Fibroblast of gingiva (primary cell): Measurements from ENCODE around the gene MAPT.
"Not testable (repeated sequence)": the region's sequence is repeated elsewhere in the genome, so short reads cannot be mapped to it uniquely, and the experiment has no call there.

Experiments used
- DNase-seq: peaks from one replicate; pipeline ENCODE4 v3.0.0-alpha.2; 2011; ENCODE audit warnings: low read depth

Gene MAPT

GRCh38 chr17:45900723-45901415 lies 6.5 kb downstream of the MAPT start:
- no peak for DNase-seq

GRCh38 chr17:45902892-45903346 lies 8.6 kb downstream of the MAPT start:
- no peak for DNase-seq

- DNase-seq: no peak
Measured at GRCh38 chr17:45904866-45905265, 10.5 kb downstream of the MAPT start.

- no peak for DNase-seq
Measured at GRCh38 chr17:45905814-45906213, 11.5 kb downstream of the MAPT start.

GRCh38 chr17:45906237-45906636 lies 11.9 kb downstream of the MAPT start:
- DNase-seq: no peak

GRCh38 chr17:45906927-45907622 lies 12.7 kb downstream of the MAPT start:
- DNase-seq: no peak

GRCh38 chr17:45907750-45908395 lies 13.5 kb downstream of the MAPT start:
- no peak for DNase-seq

- DNase-seq: no peak
Measured at GRCh38 chr17:45908460-45908859, 14.1 kb downstream of the MAPT start.

GRCh38 chr17:45908935-45909334 lies 14.6 kb downstream of the MAPT start:
- no peak for DNase-seq

- no peak for DNase-seq
Measured at GRCh38 chr17:45910667-45911066, 16.3 kb downstream of the MAPT start.

- no peak for DNase-seq
Measured at GRCh38 chr17:45912319-45912718, 18.0 kb downstream of the MAPT start.

- DNase-seq: not testable (repeated sequence)
Measured at GRCh38 chr17:45913030-45913429, 18.7 kb downstream of the MAPT start.

- no peak for DNase-seq
Measured at GRCh38 chr17:45914047-45914717, 19.8 kb downstream of the MAPT start.

GRCh38 chr17:45915263-45915662 lies 20.9 kb downstream of the MAPT start:
- DNase-seq: no peak

GRCh38 chr17:45917081-45917480 lies 22.7 kb downstream of the MAPT start:
- no peak for DNase-seq

GRCh38 chr17:45918241-45918745 lies 23.9 kb downstream of the MAPT start:
- DNase-seq: no peak

- no peak for DNase-seq
Measured at GRCh38 chr17:45919136-45919535, 24.8 kb downstream of the MAPT start.

GRCh38 chr17:45920083-45920482 lies 25.7 kb downstream of the MAPT start:
- no peak for DNase-seq

GRCh38 chr17:45923511-45924268 lies 29.3 kb downstream of the MAPT start:
- DNase-seq: peak; percentile 55

- no peak for DNase-seq
Measured at GRCh38 chr17:45924332-45924820, 30.0 kb downstream of the MAPT start.

- no peak for DNase-seq
Measured at GRCh38 chr17:45925311-45925710, 31.0 kb downstream of the MAPT start.
